ENCODE results near the gene PEX3. TPM values are rescaled to one million over a fixed set of nuclear protein-coding genes. Genes with fewer than 3 reads are reported as not detected.

Gene PEX3
- total RNA-seq, 2 donors from 2014 or later, result 2.0 to 4.4 TPM

DNA sequence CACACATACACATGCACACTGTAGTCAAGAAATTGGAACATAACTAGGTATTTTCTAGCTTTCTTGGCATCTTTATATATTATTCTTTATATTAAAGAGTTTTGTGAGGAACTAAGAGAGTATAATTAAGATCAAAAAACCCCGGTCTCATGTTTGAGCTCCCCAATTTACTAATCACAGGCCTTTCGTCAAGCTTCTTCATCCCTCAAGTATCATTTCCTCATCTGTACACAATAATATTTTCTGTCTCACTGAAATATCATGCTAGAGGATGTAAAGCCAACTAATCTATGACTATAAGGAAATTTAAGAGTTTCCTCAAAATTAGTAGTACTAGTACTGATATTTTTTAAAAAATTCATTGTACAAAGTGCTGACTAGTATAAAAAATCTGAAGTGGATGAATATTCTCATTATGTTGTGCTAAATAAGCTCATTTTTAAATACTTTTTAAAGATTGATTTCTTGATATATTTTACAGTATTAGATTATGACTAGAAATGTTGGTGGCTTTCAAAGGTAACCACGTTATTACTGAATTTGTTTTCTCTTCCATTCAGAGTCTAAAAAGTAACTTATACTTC lies 28.0 kb downstream of the PEX3 start:
- H3K27me3 ChIP-seq, result no peaks in the 10 kb centered on the region
- WGBS, 2 donors, result 92 to 95% methylated on average over 3 of the region's 3 CpGs

GRCh38 chr6:143482593-143482992 lies 32.0 kb downstream of the PEX3 start:
- Histone ChIP-seq H3K4me1 (no peaks in the 10 kb centered on the region), H3K36me3 (replicated peaks in 1 of 2; ENCODE audit: insufficient read depth in 1 of 2, low read depth in 2 of 2) (no peaks in the 10 kb centered on the region), H3K27me3 (no peaks in the 10 kb centered on the region), H3K9me3 (no peaks in the 10 kb centered on the region), H3K4me3 (no peak overlapping the region), H3K27ac (no peak overlapping the region)
- WGBS, 2 donors, result 94 to 98% methylated on average over 2 of the region's 2 CpGs
- ATAC-seq (no peak), DNase-seq (no peak)
- TF ChIP-seq POLR2A (IDR thresholded peaks at IDR 0.05), result no peak
- TF ChIP-seq CTCF (IDR thresholded peaks at IDR 0.05), result no peak
- intact Hi-C loops (cut with DNase I), result no loop called here

More for the DNA sequence above, 28.0 kb downstream of the PEX3 start:
- ATAC-seq, result no peak
- H3K9me3 ChIP-seq, result no peaks in the 10 kb centered on the region
- no peak for DNase-seq
- no peak overlapping the region for H3K4me3 ChIP-seq
- no peaks in the 10 kb centered on the region for H3K4me1 ChIP-seq
- intact Hi-C loops (cut with DNase I), result no loop called here
- TF ChIP-seq POLR2A (IDR thresholded peaks at IDR 0.05) (no peak), CTCF (IDR thresholded peaks at IDR 0.05) (no peak)
- H3K27ac ChIP-seq, result no peak overlapping the region
- peaks cover 0 to 9% of the 10 kb centered on the region in 2 donors for H3K36me3 ChIP-seq (replicated peaks in 1 of 2; ENCODE audit: insufficient read depth in 1 of 2, low read depth in 2 of 2)

DNA sequence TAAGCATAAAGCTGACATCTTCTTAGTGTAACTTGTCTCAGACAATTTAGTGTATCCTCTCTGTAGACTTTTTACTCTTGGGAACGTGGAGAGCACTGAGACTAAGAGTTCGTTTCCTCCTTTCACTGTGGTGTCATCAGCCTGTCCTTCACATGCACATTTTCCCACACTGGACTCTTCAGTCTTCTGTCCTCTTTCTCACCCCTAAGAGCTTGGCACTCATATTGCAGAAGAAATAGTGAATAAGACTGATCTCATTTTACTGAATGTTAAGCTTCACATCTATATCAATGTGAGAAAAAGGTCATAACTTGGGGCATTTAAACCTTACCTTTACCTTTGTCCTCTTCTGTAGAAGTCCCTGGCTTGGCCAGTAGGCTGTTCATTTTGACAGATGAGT lies 35.4 kb downstream of the PEX3 start:
- Histone ChIP-seq H3K36me3 (replicated peaks in 1 of 2; ENCODE audit: insufficient read depth in 1 of 2, low read depth in 2 of 2) (no peaks in the 10 kb centered on the region), H3K4me1 (no peaks in the 10 kb centered on the region), H3K9me3 (no peaks in the 10 kb centered on the region), H3K4me3 (no peak overlapping the region), H3K27ac (no peak overlapping the region), H3K27me3 (no peaks in the 10 kb centered on the region)
- no peak for ATAC-seq
- no peak for DNase-seq
- WGBS, 2 donors, result 67 to 81% methylated on average over 2 of the region's 2 CpGs
- intact Hi-C loops (cut with DNase I), result no loop called here
- TF ChIP-seq CTCF (IDR thresholded peaks at IDR 0.05) (no peak), POLR2A (IDR thresholded peaks at IDR 0.05) (no peak)

DNA sequence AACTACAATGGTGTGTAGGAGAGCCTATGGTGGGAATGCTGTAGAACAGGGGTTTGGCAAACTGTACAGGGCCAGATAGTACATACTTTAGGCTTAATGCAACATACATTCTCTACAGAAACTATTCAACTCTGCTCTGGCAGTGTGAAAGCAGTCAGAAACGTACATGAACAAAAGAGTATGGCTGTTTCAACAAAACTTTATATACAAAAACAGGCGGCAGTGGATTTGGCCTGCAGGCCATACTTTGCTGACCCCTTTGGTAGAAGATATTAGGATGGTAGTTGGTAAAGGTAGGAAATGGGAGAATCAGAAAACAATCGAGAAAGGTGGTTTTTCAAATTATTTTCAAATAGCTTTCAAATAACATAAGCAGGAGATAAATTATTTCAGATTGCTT lies 36.1 kb downstream of the PEX3 start:
- no peak for TF ChIP-seq POLR2A (IDR thresholded peaks at IDR 0.05)
- TF ChIP-seq CTCF (IDR thresholded peaks at IDR 0.05), result no peak
- Histone ChIP-seq H3K4me1 (no peaks in the 10 kb centered on the region), H3K27me3 (no peaks in the 10 kb centered on the region), H3K4me3 (no peak overlapping the region), H3K36me3 (replicated peaks in 1 of 2; ENCODE audit: insufficient read depth in 1 of 2, low read depth in 2 of 2) (no peaks in the 10 kb centered on the region), H3K9me3 (no peaks in the 10 kb centered on the region), H3K27ac (no peak overlapping the region)
- DNase-seq, result no peak
- WGBS, 2 donors, result 84 to 89% methylated on average over 3 of the region's 3 CpGs
- no peak for ATAC-seq
- intact Hi-C loops (cut with DNase I), result no loop called here

DNA sequence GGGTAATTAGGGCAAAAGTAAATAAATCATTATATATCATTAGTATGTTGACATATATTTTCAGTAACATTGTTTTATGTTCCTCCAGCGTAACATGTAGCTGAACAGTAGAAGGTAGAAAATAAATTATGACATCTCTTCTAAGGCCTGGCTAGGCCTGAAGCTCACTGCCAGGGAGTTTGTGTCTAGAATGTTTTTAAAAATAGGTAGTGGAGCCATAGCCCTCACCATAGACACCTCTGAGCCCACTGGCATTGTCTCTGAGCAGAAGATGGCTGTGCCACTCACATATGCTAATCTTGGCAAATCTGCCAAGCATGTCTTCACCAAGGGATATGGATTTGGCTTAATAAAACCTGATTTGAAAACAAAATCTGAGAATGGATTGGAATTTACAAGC lies 39.6 kb downstream of the PEX3 start:
- ATAC-seq (no peak), DNase-seq (no peak)
- no peaks in the 10 kb centered on the region for H3K9me3 ChIP-seq
- H3K4me3 ChIP-seq, result no peak overlapping the region
- no peak overlapping the region for H3K27ac ChIP-seq
- 100% methylated on average over 1 of the region's 1 CpG for WGBS, 2 donors
- no peak for TF ChIP-seq POLR2A (IDR thresholded peaks at IDR 0.05)
- no peak for TF ChIP-seq CTCF (IDR thresholded peaks at IDR 0.05)
- intact Hi-C loops (cut with DNase I), result no loop called here
- no peaks in the 10 kb centered on the region for H3K4me1 ChIP-seq
- H3K27me3 ChIP-seq, result no peaks in the 10 kb centered on the region
- peaks cover 0 to 2% of the 10 kb centered on the region in 2 donors for H3K36me3 ChIP-seq (replicated peaks in 1 of 2; ENCODE audit: insufficient read depth in 1 of 2, low read depth in 2 of 2)
